H1 (cell line): ENCODE results near the gene ITPR1. TPM values are rescaled to one million over a fixed set of nuclear protein-coding genes. Genes with fewer than 3 reads are reported as not detected.

ENCODE experiments used
- POLR2A ChIP-seq, 2 experiments: IDR thresholded peaks; 1 replicate in 1 of 2; 2 replicates in 1 of 2; pipeline ENCODE4 v1.6.1; 2011; ENCODE audit warnings: low read depth in 2 of 2, low read length in 2 of 2, mild to moderate bottlenecking in 2 of 2; ENCODE audit errors: control extremely low read depth in 1 of 2
- TAF1 ChIP-seq: IDR thresholded peaks from 2 replicates; pipeline ENCODE4 v1.6.1; 2011; ENCODE audit warnings: mild to moderate bottlenecking, low read depth, low read length
- polyA plus RNA-seq, 7 experiments: library from polyadenylated mRNA; depleted of rRNA in 3 of 7; stranded (reverse) in 5 of 7; unstranded in 2 of 7; fragments of >200 nt in 5 of 7; fragments of 200-250 nt in 2 of 7; gene quantifications; 1 replicate in 5 of 7; 2 replicates in 1 of 7; 4 replicates in 1 of 7; pipeline versions ENCODE4 v1.2.1 to v1.2.3, GENCODE V29; 2011 to 2013; ENCODE audit warnings: missing spikeins in 2 of 7, mixed read lengths in 2 of 7
- total RNA-seq: library from RNA; stranded (reverse); fragmentation: NEBNext Ultra II Directional; extraction: Animal tissue kit (Norgen Biotek cat#: 25700); gene quantifications from 2 replicates; pipeline ENCODE4 v1.2.1, GENCODE V29; 2021

ITPR1 gene
- total and polyA plus RNA-seq, 2 of the 8 experiments (the other 6 are each of a cell fraction or from before 2014, with no cell fraction given): 2.5 to 16.3 TPM

DNA sequence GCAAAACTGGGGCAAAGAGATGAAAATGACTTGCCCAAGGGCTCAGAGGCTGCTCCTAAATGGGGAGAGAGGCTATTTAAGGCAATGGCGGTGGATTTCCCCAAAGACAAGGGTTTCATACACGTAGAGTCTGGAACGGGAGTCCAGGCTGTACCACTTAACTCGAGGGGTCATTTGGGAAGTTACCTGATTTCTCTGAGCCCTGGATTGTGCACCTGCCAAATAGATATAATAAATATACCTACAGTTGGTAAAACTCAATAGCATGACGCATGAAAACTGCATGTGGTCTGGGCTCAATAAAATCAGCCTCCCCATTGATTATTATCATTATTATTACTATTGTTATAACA lies 1.3 kb upstream of the ITPR1 start (continued):
- TF ChIP-seq TAF1: no peak
- no peak for TF ChIP-seq POLR2A (IDR thresholded peaks at IDR 0.05; ENCODE audit: control extremely low read depth in 1 of 2, low read depth in 2 of 2, low read length in 2 of 2)
